Esophagus muscularis mucosa (tissue), 4 donors: Measurements from ENCODE around the gene RNU6-1. TPM values are rescaled to one million over a fixed set of nuclear protein-coding genes. Genes with fewer than 3 reads are reported as not detected.

Source experiments
- DNase-seq: peaks from one replicate; pipeline ENCODE4 v3.0.0-alpha.2; 2017; ENCODE audit errors: extremely low spot score
- H3K27ac ChIP-seq, 4 donors: fragments of 200-600 bp; sonication (generic); replicated peaks in 1 of 4; 1 replicate in 3 of 4; 2 replicates in 1 of 4; pipeline ENCODE4 v1.5.1; 2016 to 2019; ENCODE audit warnings: mild to moderate bottlenecking in 1 of 4
- H3K27me3 ChIP-seq, 4 donors: fragments of 200-600 bp; sonication (generic); one replicate each; pipeline versions ENCODE4 v1.5.1 to v1.6.0; 2016 to 2019
- H3K36me3 ChIP-seq, 4 donors: fragments of 200-600 bp; sonication (generic); one replicate each; pipeline ENCODE4 v1.5.1; 2016 to 2019
- H3K4me1 ChIP-seq, 4 donors: fragments of 200-600 bp; sonication (generic); one replicate each; pipeline ENCODE4 v1.5.1; 2016 to 2019
- H3K4me3 ChIP-seq, 4 donors: fragments of 200-600 bp; sonication (generic); 1 replicate in 2 of 4; 2 replicates in 2 of 4; pipeline ENCODE4 v1.5.1; 2016 to 2019; ENCODE audit warnings: mild to moderate bottlenecking in 4 of 4, moderate library complexity in 1 of 4
- H3K9me3 ChIP-seq, 4 donors: fragments of 200-600 bp; sonication (generic); 1 replicate in 3 of 4; 2 replicates in 1 of 4; pipeline ENCODE4 v1.5.1; 2016 to 2019
- EP300 ChIP-seq: sonication (generic); formaldehyde crosslinking; IDR thresholded peaks from one replicate; pipeline ENCODE4 v1.6.1; 2017; ENCODE audit warnings: antibody characterized with exemption
- POLR2A ChIP-seq: fragments of 450-650 bp; IDR thresholded peaks from one replicate; pipeline ENCODE4 v1.6.1; 2017; ENCODE audit warnings: antibody characterized with exemption, moderate library complexity, mild to moderate bottlenecking, low read depth
- WGBS: methylation state at CpG from one replicate; pipeline ENCODE4 v1.1.5; 2018; 5-methylcytosine and 5-hydroxymethylcytosine counted together
- intact Hi-C: fragments of 100-400 bp; cut with DNase I; formaldehyde crosslinking; loops from one replicate; pipeline ENCODE4 v1.15.1; 2023
- small RNA-seq, 3 donors: library from RNA; depleted of rRNA; stranded (forward); fragments of <200 nt; gene quantifications; one replicate each; pipeline ENCODE3, GENCODE V24; 2016
- total RNA-seq, 4 donors: library from RNA; depleted of rRNA; stranded (reverse); fragments of >200 nt; gene quantifications; one replicate each; pipeline versions ENCODE4 v1.1.0 to v1.2.1, GENCODE V29; 2016

Gene RNU6-1
- total RNA-seq, 4 donors from 2014 or later, result not detected

DNA sequence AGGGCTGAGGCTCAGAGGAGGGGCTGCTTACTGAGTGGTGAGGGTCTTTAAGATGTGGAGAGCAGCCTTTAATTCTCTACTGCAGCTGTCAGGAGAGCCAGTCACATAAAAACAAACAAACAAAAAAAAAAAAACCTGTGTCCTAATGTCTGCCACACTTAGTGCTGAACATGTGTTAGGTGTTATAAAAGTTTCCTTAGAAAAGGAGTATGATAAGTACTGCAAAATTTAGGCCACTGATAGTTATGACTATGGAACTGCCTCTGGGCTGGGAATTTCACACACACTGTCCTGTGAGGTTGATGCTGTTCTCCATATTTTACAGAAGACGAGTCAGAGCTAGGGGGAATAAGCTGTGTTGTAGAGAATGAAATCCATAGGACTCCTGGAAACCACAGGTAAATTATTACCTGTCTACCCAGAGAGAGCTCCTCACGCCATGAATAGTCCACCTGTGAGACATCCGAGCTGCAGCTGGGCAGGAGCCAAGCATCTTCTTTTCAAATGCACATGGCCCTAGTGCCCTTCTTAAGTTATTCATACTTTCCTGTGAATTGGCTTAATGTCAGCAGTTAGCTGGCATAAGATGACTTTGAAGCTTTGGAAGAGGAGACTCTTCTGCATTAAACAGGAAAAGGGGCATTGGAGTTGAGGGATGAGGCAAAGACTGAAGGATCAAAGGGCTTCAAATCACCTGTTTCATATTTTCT lies 49.1 kb downstream of the RNU6-1 start:
- Histone ChIP-seq H3K4me1 (no peaks in the 10 kb centered on the region), H3K27me3 (no peaks in the 10 kb centered on the region), H3K9me3 (peaks cover 0 to 11% (median 5%) of the 10 kb centered on the region in 4 donors), H3K36me3 (peaks cover 0 to 7% (median 2%) of the 10 kb centered on the region in 4 donors), H3K4me3 (no peak overlapping the region), H3K27ac (no peak overlapping the region)
- intact Hi-C loops, result no loop called here
- 92% methylated on average over 3 of the region's 3 CpGs for WGBS
- no peak for DNase-seq
- TF ChIP-seq EP300 (no peak), POLR2A (no peak)

Small RNA genes lying within 50 kb of the gene (small RNA-seq; reads per million reads assigned to genes)
- gene RNU6-1, result 0 reads per million in 3 donors

Other genes starting within 250 kb of the RNU6-1 start
- 1 to 10 TPM in 1 of 4 donors, under 1 TPM in 3; 0.58 to 1.2 (median 0.84) TPM for gene SKOR1, start 14.5 kb downstream of the RNU6-1 start, total RNA-seq
- 10 to 100 TPM; 26.2 to 68.4 (median 53.1) TPM for gene PIAS1, start 214.3 kb upstream of the RNU6-1 start, total RNA-seq